ENCODE results near the gene NR4A1. TPM values are rescaled to one million over a fixed set of nuclear protein-coding genes. Genes with fewer than 3 reads are reported as not detected.

NR4A1 gene
- polyA plus RNA-seq, 1 of the 3 experiments (the other 2 are of a cell fraction), result 120 TPM

- Histone ChIP-seq H4K20me1 (ENCODE audit: insufficient read depth) (peaks cover 11% of the 10 kb centered on the region), H3F3A (replicated peaks; ENCODE audit: insufficient read depth) (peaks cover 3% of the 10 kb centered on the region), H3K27me3 (ENCODE audit: insufficient read depth) (no peaks in the 10 kb centered on the region), H2AFZ (ENCODE audit: low read depth) (no peak overlapping the region), H3K79me2 (ENCODE audit: insufficient read depth) (peaks cover 18% of the 10 kb centered on the region), H3K27ac (ENCODE audit: low read depth in 2 of 2, low read length in 1 of 2) (no peak overlapping the region), H3K4me3 (ENCODE audit: low read depth in 2 of 2, low read length in 1 of 2) (no peak overlapping the region), H3K9me2 (no peaks in the 10 kb centered on the region), H3K4me2 (no peak overlapping the region), H3K4me1 (ENCODE audit: control insufficient read depth in 1 of 2, insufficient read depth in 2 of 2, low read depth in 1 of 2, low read length in 1 of 2) (peaks cover 4 to 39% of the 10 kb centered on the region in 2 experiments; a peak in 1 of 4 replicates), H3K36me3 (replicated peaks in 1 of 2; ENCODE audit: control insufficient read depth in 1 of 2, insufficient read depth in 2 of 2, low read length in 1 of 2) (no peaks in the 10 kb centered on the region), H3K9ac (no peak overlapping the region), H3K9me3 (no peaks in the 10 kb centered on the region)
- TF ChIP-seq ELF1 (IDR thresholded peaks at IDR 0.05) (no peak), CTCF (IDR thresholded peaks at IDR 0.05) (no peak), CHD2 (IDR thresholded peaks at IDR 0.05; ENCODE audit: low read length, partially characterized antibody) (no peak), RFX5 (IDR thresholded peaks at IDR 0.05; ENCODE audit: low read length) (no peak), SMC3 (IDR thresholded peaks at IDR 0.05; ENCODE audit: low read depth, low read length) (no peak), JUND (IDR thresholded peaks at IDR 0.05) (no peak), EP300 (IDR thresholded peaks at IDR 0.05; ENCODE audit: borderline replicate concordance in 1 of 2, low read depth in 1 of 2, low read length in 1 of 2) (no peak), GABPA (IDR thresholded peaks at IDR 0.05; ENCODE audit: low read depth) (no peak), REST (IDR thresholded peaks at IDR 0.05; ENCODE audit: low read depth, low read length) (no peak), MEF2A (IDR thresholded peaks at IDR 0.05; ENCODE audit: borderline replicate concordance, low read depth) (no peak), EZH2phosphoT487 (IDR thresholded peaks at IDR 0.05; ENCODE audit: borderline replicate concordance, low read depth) (no peak), FOSL2 (IDR thresholded peaks at IDR 0.05; ENCODE audit: borderline replicate concordance, low read depth) (no peak), FOXJ3 (CRISPR knock-in tag; IDR thresholded peaks at IDR 0.05) (no peak), PBX3 (IDR thresholded peaks at IDR 0.05) (no peak), TAF1 (IDR thresholded peaks at IDR 0.05; ENCODE audit: borderline replicate concordance, low read depth, low read length) (no peak), GATA2 (CRISPR knock-in tag; IDR thresholded peaks at IDR 0.05) (no peak), TEAD4 (IDR thresholded peaks at IDR 0.05; ENCODE audit: borderline replicate concordance, insufficient read depth) (no peak), RAD21 (IDR thresholded peaks at IDR 0.05; ENCODE audit: low read length) (no peak)
- CTCF ChIA-PET, result interaction anchor here (0.7 to 24.8 kb wide), 6 partner anchors 10 to 73 kb away, joined by 3 to 949 read pairs (median 4); partner anchors contain the start of gene NR4A1
- no peak for DNase-seq
- POLR2A ChIA-PET, result no interaction called here
- WGBS (ENCODE audit: low lambda C conversion rate), result 50% methylated on average over 8 of the region's 8 CpGs
Observed at GRCh38 chr12:52066346-52067080, 15.3 kb downstream of the NR4A1 start.

Data from SK-N-SH (cell line).